ENCODE results near the gene CRKL. TPM values are rescaled to one million over a fixed set of nuclear protein-coding genes. Genes with fewer than 3 reads are reported as not detected.

Gene CRKL
- total and polyA plus RNA-seq, 4 donors: 12.0 to 45.5 (median 22.6) TPM

- TF ChIP-seq ZBTB33 (IDR thresholded peaks at IDR 0.05): no peak
- no peak for TF ChIP-seq RAD21 (IDR thresholded peaks at IDR 0.05)
- no peak for TF ChIP-seq FOXA1 (IDR thresholded peaks at IDR 0.05)
These were observed 74.8 kb downstream of the CRKL start (continued) for GRCh38 chr22:20992056-20992442.

- TF ChIP-seq HNF4A (conservative IDR thresholded peaks at IDR 0.05): no peak
- TF ChIP-seq FOXA2 (IDR thresholded peaks at IDR 0.05): no peak
- TF ChIP-seq, protein P1, sequence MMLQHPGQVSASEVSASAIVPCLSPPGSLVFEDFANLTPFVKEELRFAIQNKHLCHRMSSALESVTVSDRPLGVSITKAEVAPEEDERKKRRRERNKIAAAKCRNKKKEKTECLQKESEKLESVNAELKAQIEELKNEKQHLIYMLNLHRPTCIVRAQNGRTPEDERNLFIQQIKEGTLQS (IDR thresholded peaks at IDR 0.05): no peak
- no peak for TF ChIP-seq JUND (IDR thresholded peaks at IDR 0.05)
- no peak for TF ChIP-seq CTCF (IDR thresholded peaks at IDR 0.05; ENCODE audit: low read depth, low read length, missing input control)
- TF ChIP-seq YY1 (IDR thresholded peaks at IDR 0.05): no peak
- no peak for TF ChIP-seq HNF4G (IDR thresholded peaks at IDR 0.05)
- TF ChIP-seq FOXA1 (IDR thresholded peaks at IDR 0.05): no peak
- no peak for TF ChIP-seq RXRA (IDR thresholded peaks at IDR 0.05)
- TF ChIP-seq, protein P2, sequence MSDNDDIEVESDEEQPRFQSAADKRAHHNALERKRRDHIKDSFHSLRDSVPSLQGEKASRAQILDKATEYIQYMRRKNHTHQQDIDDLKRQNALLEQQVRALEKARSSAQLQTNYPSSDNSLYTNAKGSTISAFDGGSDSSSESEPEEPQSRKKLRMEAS (IDR thresholded peaks at IDR 0.05): no peak
- TF ChIP-seq EGR1 (IDR thresholded peaks at IDR 0.05; ENCODE audit: low read depth in 2 of 2): no peak
- TF ChIP-seq NR2F2 (IDR thresholded peaks at IDR 0.05): no peak
- TF ChIP-seq RAD21 (IDR thresholded peaks at IDR 0.05): no peak
- no peak for TF ChIP-seq TAF1 (conservative IDR thresholded peaks at IDR 0.05)
These were observed 75.5 kb downstream of the CRKL start for GRCh38 chr22:20992456-20993303.

DNA sequence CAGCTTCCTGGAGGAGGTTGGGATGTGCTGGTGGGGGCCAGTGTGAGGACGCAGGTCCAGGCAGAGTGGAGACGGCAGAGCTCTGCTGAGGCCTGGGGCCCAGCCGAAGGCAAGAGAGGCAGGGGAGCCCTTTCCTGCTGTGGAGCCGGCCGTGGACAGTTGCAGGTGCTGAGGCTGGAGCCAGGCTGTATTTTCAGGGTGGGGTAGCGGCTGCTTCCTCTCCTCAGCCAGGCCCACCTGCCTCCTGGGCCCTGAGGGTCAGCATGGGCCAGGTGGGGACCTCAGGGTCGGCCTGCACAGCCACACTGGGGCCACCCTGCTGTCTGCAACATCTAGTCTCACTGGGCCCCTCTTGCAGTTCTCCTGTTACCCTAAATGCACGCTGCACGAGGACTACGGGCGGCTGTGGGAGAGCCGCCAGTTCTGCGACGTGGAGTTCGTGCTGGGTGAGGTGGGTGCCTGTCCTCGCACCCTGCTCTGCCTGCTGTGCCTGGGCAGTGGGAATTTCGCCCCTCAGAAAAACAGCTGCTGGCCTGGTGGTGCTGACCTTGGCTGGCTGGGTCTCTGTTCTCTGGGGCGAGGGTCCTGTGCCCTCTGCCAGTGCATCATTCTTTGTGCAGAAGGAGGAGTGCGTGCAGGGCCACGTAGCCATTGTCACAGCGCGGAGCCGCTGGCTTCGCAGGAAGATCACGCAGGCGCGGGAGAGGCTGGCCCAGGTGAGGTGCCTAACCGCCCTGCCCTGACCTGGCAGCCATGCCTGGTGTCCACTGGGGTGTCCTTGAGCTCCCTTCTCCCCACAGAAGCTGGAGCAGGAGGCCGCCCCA, 76.3 kb downstream of the CRKL start:
- Histone ChIP-seq H3K4me3 (ENCODE audit: low read depth in 1 of 3, low read length in 3 of 3) (no peak overlapping the region), H3K9ac (ENCODE audit: low read depth in 1 of 2, low read length in 2 of 2) (no peak overlapping the region), H3K27ac (ENCODE audit: low read depth in 1 of 2, low read length in 2 of 2) (no peak overlapping the region), H3K4me1 (ENCODE audit: control insufficient read depth in 4 of 4, insufficient read depth in 4 of 4, low read length in 3 of 4) (no peaks in the 10 kb centered on the region), H3K36me3 (ENCODE audit: control insufficient read depth in 4 of 4, insufficient read depth in 3 of 4, low read depth in 1 of 4, low read length in 3 of 4) (peaks cover 5 to 53% (median 13%) of the 10 kb centered on the region in 4 donors), H3K27me3 (ENCODE audit: control insufficient read depth in 4 of 4, insufficient read depth in 4 of 4, low read length in 3 of 4) (no peaks in the 10 kb centered on the region), H3K9me3 (ENCODE audit: control insufficient read depth in 4 of 4, low read length in 3 of 4) (no peaks in the 10 kb centered on the region)
- no peak for DNase-seq (ENCODE audit: low spot score)
- WGBS: 96% methylated on average over 29 of the region's 29 CpGs
- TF ChIP-seq, protein P1 (IDR thresholded peaks at IDR 0.05): no peak
- no peak for TF ChIP-seq HNF4A (conservative IDR thresholded peaks at IDR 0.05)
- TF ChIP-seq EGR1 (IDR thresholded peaks at IDR 0.05; ENCODE audit: low read depth in 2 of 2): no peak
- no peak for TF ChIP-seq HNF4G (IDR thresholded peaks at IDR 0.05)
- TF ChIP-seq, protein P3, sequence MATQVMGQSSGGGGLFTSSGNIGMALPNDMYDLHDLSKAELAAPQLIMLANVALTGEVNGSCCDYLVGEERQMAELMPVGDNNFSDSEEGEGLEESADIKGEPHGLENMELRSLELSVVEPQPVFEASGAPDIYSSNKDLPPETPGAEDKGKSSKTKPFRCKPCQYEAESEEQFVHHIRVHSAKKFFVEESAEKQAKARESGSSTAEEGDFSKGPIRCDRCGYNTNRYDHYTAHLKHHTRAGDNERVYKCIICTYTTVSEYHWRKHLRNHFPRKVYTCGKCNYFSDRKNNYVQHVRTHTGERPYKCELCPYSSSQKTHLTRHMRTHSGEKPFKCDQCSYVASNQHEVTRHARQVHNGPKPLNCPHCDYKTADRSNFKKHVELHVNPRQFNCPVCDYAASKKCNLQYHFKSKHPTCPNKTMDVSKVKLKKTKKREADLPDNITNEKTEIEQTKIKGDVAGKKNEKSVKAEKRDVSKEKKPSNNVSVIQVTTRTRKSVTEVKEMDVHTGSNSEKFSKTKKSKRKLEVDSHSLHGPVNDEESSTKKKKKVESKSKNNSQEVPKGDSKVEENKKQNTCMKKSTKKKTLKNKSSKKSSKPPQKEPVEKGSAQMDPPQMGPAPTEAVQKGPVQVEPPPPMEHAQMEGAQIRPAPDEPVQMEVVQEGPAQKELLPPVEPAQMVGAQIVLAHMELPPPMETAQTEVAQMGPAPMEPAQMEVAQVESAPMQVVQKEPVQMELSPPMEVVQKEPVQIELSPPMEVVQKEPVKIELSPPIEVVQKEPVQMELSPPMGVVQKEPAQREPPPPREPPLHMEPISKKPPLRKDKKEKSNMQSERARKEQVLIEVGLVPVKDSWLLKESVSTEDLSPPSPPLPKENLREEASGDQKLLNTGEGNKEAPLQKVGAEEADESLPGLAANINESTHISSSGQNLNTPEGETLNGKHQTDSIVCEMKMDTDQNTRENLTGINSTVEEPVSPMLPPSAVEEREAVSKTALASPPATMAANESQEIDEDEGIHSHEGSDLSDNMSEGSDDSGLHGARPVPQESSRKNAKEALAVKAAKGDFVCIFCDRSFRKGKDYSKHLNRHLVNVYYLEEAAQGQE (IDR thresholded peaks at IDR 0.05): no peak
- no peak for TF ChIP-seq CTCF (IDR thresholded peaks at IDR 0.05; ENCODE audit: low read depth, low read length, missing input control)
- no peak for TF ChIP-seq JUND (IDR thresholded peaks at IDR 0.05)
- TF ChIP-seq NR2F2 (IDR thresholded peaks at IDR 0.05): no peak

More at GRCh38 chr22:20992456-20993303, 75.5 kb downstream of the CRKL start:
- DNase-seq (ENCODE audit: low spot score): no peak
- Histone ChIP-seq H3K9ac (ENCODE audit: low read depth in 1 of 2, low read length in 2 of 2) (no peak overlapping the region), H3K27ac (ENCODE audit: low read depth in 1 of 2, low read length in 2 of 2) (no peak overlapping the region), H3K36me3 (ENCODE audit: control insufficient read depth in 4 of 4, insufficient read depth in 3 of 4, low read depth in 1 of 4, low read length in 3 of 4) (peaks cover 4 to 51% (median 15%) of the 10 kb centered on the region in 4 donors), H3K4me1 (ENCODE audit: control insufficient read depth in 4 of 4, insufficient read depth in 4 of 4, low read length in 3 of 4) (no peaks in the 10 kb centered on the region), H3K4me3 (ENCODE audit: low read depth in 1 of 3, low read length in 3 of 3) (no peak overlapping the region), H3K9me3 (ENCODE audit: control insufficient read depth in 4 of 4, low read length in 3 of 4) (no peaks in the 10 kb centered on the region), H3K27me3 (ENCODE audit: control insufficient read depth in 4 of 4, insufficient read depth in 4 of 4, low read length in 3 of 4) (no peaks in the 10 kb centered on the region)
- 91% methylated on average over 21 of the region's 21 CpGs for WGBS

Data from liver (tissue), 9 donors.